Measurements from ENCODE around the gene PALM2AKAP2. TPM values are rescaled to one million over a fixed set of nuclear protein-coding genes. Genes with fewer than 3 reads are reported as not detected.

Gene PALM2AKAP2
- total and polyA plus RNA-seq, 2 experiments from 2014 or later, result 2.7 to 7.0 TPM

DNA sequence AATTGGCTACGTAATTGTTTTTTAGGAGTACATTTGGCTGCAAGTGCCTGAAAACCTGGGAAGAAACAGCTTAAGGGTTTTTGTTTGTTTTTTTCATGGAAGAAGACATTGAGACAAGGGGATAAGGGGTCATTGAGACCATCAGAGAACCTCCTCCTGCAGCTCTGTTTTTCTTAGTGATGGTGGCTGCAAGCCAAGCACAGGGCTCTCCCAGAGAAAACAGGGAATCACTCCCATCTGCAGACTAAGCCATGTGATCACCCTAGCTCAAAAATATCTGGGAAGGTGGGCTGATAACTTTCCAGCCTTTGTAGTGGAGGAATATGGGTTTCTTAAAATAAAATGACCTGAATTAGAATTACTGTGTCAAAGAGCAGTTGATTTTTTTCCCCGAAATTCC, 25.1 kb downstream of the PALM2AKAP2 start:
- H3K4me3 ChIP-seq, result no peak overlapping the region
- TF ChIP-seq, protein P1, sequence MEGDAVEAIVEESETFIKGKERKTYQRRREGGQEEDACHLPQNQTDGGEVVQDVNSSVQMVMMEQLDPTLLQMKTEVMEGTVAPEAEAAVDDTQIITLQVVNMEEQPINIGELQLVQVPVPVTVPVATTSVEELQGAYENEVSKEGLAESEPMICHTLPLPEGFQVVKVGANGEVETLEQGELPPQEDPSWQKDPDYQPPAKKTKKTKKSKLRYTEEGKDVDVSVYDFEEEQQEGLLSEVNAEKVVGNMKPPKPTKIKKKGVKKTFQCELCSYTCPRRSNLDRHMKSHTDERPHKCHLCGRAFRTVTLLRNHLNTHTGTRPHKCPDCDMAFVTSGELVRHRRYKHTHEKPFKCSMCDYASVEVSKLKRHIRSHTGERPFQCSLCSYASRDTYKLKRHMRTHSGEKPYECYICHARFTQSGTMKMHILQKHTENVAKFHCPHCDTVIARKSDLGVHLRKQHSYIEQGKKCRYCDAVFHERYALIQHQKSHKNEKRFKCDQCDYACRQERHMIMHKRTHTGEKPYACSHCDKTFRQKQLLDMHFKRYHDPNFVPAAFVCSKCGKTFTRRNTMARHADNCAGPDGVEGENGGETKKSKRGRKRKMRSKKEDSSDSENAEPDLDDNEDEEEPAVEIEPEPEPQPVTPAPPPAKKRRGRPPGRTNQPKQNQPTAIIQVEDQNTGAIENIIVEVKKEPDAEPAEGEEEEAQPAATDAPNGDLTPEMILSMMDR (IDR thresholded peaks at IDR 0.05; ENCODE audit: poor library complexity), result no peak
- TF ChIP-seq EZH2phosphoT487 (IDR thresholded peaks at IDR 0.05; ENCODE audit: low read depth, severe bottlenecking, unreplicated experiment) (no peak), EZH2 (IDR thresholded peaks at IDR 0.05; ENCODE audit: borderline replicate concordance) (no peak)
- H3K79me2 ChIP-seq, result no peaks in the 10 kb centered on the region
- no peaks in the 10 kb centered on the region for H4K20me1 ChIP-seq (ENCODE audit: insufficient read depth, poor library complexity, severe bottlenecking)
- no peak overlapping the region for H3K4me2 ChIP-seq
- H2AFZ ChIP-seq, result no peak overlapping the region
- H3K4me1 ChIP-seq (ENCODE audit: insufficient read depth), result no peaks in the 10 kb centered on the region
- no peak overlapping the region for H3K27ac ChIP-seq
- 90% methylated on average over 2 of the region's 2 CpGs for WGBS (ENCODE audit: low lambda C conversion rate, missing lambda C conversion rate)
- DNase-seq (ENCODE audit: low spot score), result no peak
- H3K9me2 ChIP-seq (replicated peaks; ENCODE audit: insufficient read depth), result no peaks in the 10 kb centered on the region
- no peaks in the 10 kb centered on the region for H3K27me3 ChIP-seq
- no peaks in the 10 kb centered on the region for H3K9me3 ChIP-seq (ENCODE audit: low read depth)
- no peaks in the 10 kb centered on the region for H3K36me3 ChIP-seq (replicated peaks; ENCODE audit: insufficient read depth, low read depth)

DNA sequence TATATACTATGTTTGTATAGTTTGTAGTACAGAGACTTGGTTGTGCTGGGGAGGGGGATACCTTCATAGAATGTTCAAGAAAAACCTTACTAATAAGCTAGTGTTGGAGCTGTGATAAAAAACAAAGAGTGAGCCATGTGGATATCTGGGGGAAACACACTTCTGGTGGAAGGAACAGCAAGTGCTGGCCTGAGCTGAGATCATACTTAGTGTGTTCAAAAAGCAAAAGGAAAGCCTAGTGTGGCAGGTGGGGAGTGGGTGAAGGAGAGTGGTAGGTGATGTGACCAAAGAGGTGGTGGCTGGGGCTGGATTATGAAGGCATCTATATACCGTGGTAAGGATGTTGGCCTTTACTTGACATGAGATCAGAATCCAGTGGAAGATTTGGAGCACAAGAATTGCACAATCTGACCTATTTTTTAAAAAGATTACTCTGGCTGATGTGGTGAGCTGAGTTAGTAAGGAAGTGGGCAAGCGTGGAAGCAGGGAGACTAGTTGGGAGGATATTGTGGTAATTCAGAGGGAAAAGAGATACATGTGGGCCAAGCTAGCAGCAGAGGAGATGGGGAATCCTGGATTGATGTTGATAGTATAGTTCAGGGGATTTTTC, 26.6 kb downstream of the PALM2AKAP2 start:
- no peak overlapping the region for H3K4me3 ChIP-seq
- no peak overlapping the region for H3K4me2 ChIP-seq
- no peak for DNase-seq (ENCODE audit: low spot score)
- H3K4me1 ChIP-seq (ENCODE audit: insufficient read depth), result no peaks in the 10 kb centered on the region
- H4K20me1 ChIP-seq (ENCODE audit: insufficient read depth, poor library complexity, severe bottlenecking), result no peaks in the 10 kb centered on the region
- H3K9me3 ChIP-seq (ENCODE audit: low read depth), result no peaks in the 10 kb centered on the region
- TF ChIP-seq, protein P1 (IDR thresholded peaks at IDR 0.05; ENCODE audit: poor library complexity), result no peak
- TF ChIP-seq EZH2phosphoT487 (IDR thresholded peaks at IDR 0.05; ENCODE audit: low read depth, severe bottlenecking, unreplicated experiment) (no peak), EZH2 (IDR thresholded peaks at IDR 0.05; ENCODE audit: borderline replicate concordance) (no peak)
- WGBS (ENCODE audit: low lambda C conversion rate, missing lambda C conversion rate), result 81% methylated on average over 2 of the region's 2 CpGs
- no peaks in the 10 kb centered on the region for H3K79me2 ChIP-seq
- no peak overlapping the region for H3K27ac ChIP-seq
- H3K36me3 ChIP-seq (replicated peaks; ENCODE audit: insufficient read depth, low read depth), result no peaks in the 10 kb centered on the region
- H2AFZ ChIP-seq, result no peak overlapping the region
- no peaks in the 10 kb centered on the region for H3K9me2 ChIP-seq (replicated peaks; ENCODE audit: insufficient read depth)
- no peaks in the 10 kb centered on the region for H3K27me3 ChIP-seq

DNA sequence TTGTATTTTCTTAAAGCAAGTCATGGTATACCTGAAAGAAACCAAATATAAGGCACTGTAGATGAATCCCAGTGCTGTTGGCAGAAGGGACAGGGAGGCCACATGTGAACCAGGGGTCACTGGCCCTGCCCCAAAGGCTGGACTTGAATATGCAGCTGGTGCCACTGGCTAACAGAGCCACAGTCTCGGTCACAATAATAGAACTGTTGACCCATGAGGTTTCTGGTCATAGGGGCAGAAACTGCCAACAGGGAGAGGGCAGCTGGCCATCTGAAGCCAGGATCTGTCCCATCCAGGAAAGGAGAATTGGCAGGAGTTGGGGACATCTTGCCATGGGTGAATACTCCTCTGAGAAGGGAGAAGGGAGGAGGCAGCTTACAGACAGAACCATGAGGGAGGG, 31.9 kb downstream of the PALM2AKAP2 start:
- no peak overlapping the region for H3K27ac ChIP-seq

DNA sequence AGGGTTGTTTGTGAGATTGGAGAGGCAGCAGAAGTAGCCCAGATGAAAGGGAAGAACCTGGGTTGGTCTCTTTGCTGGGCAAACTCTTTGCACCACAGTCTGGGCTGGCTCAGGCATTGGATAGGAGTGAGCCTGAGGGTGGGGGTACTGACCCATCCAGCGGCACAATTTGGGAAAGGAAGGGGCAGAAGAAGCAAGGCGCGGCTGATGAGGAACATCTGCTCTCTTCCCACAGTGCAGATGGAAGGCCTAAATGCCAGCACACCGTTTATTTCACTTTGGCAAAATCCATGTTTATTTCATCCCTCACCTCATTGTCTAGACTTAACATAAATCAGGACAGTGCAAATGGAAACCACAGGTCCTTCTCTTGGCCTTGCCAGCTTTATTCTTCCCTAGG, 32.3 kb downstream of the PALM2AKAP2 start:
- H2AFZ ChIP-seq, result no peak overlapping the region
- H3K27me3 ChIP-seq, result no peaks in the 10 kb centered on the region
- H3K36me3 ChIP-seq (replicated peaks; ENCODE audit: insufficient read depth, low read depth), result no peaks in the 10 kb centered on the region
- DNase-seq (ENCODE audit: low spot score), result no peak
- no peak overlapping the region for H3K4me2 ChIP-seq
- no peak overlapping the region for H3K27ac ChIP-seq
- H3K9me3 ChIP-seq (ENCODE audit: low read depth), result no peaks in the 10 kb centered on the region
- TF ChIP-seq EZH2phosphoT487 (IDR thresholded peaks at IDR 0.05; ENCODE audit: low read depth, severe bottlenecking, unreplicated experiment), result no peak
- no peak for TF ChIP-seq EZH2 (IDR thresholded peaks at IDR 0.05; ENCODE audit: borderline replicate concordance)
- TF ChIP-seq, protein P1 (IDR thresholded peaks at IDR 0.05; ENCODE audit: poor library complexity), result no peak
- no peaks in the 10 kb centered on the region for H3K9me2 ChIP-seq (replicated peaks; ENCODE audit: insufficient read depth)
- H4K20me1 ChIP-seq (ENCODE audit: insufficient read depth, poor library complexity, severe bottlenecking), result no peaks in the 10 kb centered on the region
- WGBS (ENCODE audit: low lambda C conversion rate, missing lambda C conversion rate), result 77% methylated on average over 4 of the region's 4 CpGs
- H3K4me1 ChIP-seq (ENCODE audit: insufficient read depth), result peaks cover 4% of the 10 kb centered on the region
- H3K79me2 ChIP-seq, result no peaks in the 10 kb centered on the region
- no peak overlapping the region for H3K4me3 ChIP-seq

More for the DNA sequence above, 31.9 kb downstream of the PALM2AKAP2 start:
- Histone ChIP-seq H3K4me1 (ENCODE audit: insufficient read depth) (peaks cover 3% of the 10 kb centered on the region), H3K9me2 (replicated peaks; ENCODE audit: insufficient read depth) (no peaks in the 10 kb centered on the region), H3K9me3 (ENCODE audit: low read depth) (no peaks in the 10 kb centered on the region), H4K20me1 (ENCODE audit: insufficient read depth, poor library complexity, severe bottlenecking) (no peaks in the 10 kb centered on the region), H3K4me2 (no peak overlapping the region), H3K36me3 (replicated peaks; ENCODE audit: insufficient read depth, low read depth) (no peaks in the 10 kb centered on the region), H2AFZ (no peak overlapping the region), H3K27me3 (no peaks in the 10 kb centered on the region), H3K4me3 (no peak overlapping the region), H3K79me2 (no peaks in the 10 kb centered on the region)
- 95% methylated on average over 1 of the region's 1 CpG for WGBS (ENCODE audit: low lambda C conversion rate, missing lambda C conversion rate)
- no peak for DNase-seq (ENCODE audit: low spot score)
- no peak for TF ChIP-seq EZH2phosphoT487 (IDR thresholded peaks at IDR 0.05; ENCODE audit: low read depth, severe bottlenecking, unreplicated experiment)
